ENCODE measurements around the gene ATXN7. TPM values are rescaled to one million over a fixed set of nuclear protein-coding genes. Genes with fewer than 3 reads are reported as not detected.

Gene ATXN7
- polyA plus RNA-seq, 1 experiment = 10.7 TPM

DNA sequence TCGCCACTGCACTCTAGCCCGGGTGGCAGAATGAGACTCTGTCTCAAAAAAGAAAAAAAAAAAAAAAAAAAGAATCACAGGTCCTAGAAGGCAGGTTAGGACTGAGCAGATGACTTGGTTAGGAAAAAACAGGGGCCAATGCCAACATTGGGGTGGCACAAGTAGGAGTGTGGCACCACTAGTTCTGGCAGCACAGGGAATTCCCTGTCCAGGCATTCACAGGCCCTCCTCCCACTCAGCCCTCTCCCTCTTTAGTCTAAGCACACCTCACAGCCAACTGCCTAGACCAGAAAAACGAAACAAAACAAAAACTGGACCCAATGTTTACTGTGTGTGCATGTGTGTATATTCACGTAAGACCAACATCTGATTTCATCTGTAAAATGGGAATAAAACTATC lies 10.6 kb upstream of the ATXN7 start:
- Histone ChIP-seq H3K4me3 (ENCODE audit: low read depth, low read length) (no peak overlapping the region), H3K9me3 (ENCODE audit: control insufficient read depth, insufficient read depth, low read length) (no peaks in the 10 kb centered on the region), H3K27me3 (ENCODE audit: control insufficient read depth, insufficient read depth, low read length) (no peaks in the 10 kb centered on the region), H3K27ac (ENCODE audit: low read depth, low read length) (no peak overlapping the region)
- ChIA-PET POLR2A (no interaction called here), CTCF (interaction anchor here (0.7 kb wide), 1 partner anchor 171 kb away, joined by 4 read pairs; no protein-coding TSS in a partner anchor)
- DNase-seq (ENCODE audit: low read depth, low spot score) = no peak
- TF ChIP-seq, protein P1, sequence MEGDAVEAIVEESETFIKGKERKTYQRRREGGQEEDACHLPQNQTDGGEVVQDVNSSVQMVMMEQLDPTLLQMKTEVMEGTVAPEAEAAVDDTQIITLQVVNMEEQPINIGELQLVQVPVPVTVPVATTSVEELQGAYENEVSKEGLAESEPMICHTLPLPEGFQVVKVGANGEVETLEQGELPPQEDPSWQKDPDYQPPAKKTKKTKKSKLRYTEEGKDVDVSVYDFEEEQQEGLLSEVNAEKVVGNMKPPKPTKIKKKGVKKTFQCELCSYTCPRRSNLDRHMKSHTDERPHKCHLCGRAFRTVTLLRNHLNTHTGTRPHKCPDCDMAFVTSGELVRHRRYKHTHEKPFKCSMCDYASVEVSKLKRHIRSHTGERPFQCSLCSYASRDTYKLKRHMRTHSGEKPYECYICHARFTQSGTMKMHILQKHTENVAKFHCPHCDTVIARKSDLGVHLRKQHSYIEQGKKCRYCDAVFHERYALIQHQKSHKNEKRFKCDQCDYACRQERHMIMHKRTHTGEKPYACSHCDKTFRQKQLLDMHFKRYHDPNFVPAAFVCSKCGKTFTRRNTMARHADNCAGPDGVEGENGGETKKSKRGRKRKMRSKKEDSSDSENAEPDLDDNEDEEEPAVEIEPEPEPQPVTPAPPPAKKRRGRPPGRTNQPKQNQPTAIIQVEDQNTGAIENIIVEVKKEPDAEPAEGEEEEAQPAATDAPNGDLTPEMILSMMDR (IDR thresholded peaks at IDR 0.05; ENCODE audit: low read depth, low read length) = no peak

DNA sequence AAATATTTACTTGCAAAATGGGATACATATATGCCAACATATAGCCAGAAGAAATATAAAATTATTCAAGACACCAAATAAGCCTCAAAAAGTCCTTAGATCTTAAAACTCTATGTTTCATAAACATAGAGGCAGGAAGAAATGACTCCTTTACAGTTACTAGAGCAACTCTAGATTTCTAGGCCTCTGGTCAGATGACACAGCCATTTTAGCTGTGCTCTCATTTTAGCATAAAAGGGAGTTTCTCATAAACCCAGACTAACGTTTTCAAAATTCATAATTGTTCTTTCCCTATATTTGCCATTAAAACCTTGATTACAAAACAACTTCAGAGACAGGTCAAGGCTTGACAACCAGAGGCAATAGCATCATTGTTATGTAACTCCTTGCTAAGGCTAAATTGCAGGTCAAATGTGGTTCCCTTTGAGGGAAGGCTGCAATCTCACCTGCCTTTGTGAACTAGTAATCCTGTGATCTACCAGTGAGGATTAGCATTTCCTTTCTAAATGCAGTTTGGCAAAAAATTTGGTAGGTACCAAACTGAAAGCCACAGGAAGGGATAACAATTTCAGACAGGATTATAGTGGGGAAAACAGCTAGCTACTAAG lies 8.2 kb upstream of the ATXN7 start:
- CTCF ChIA-PET = no interaction called here

GRCh38 chr3:63857311-63857710 lies 6.4 kb upstream of the ATXN7 start:
- no peak for DNase-seq (ENCODE audit: low read depth, low spot score)
- Histone ChIP-seq H3K9me3 (ENCODE audit: control insufficient read depth, insufficient read depth, low read length) (no peaks in the 10 kb centered on the region), H3K27me3 (ENCODE audit: control insufficient read depth, insufficient read depth, low read length) (no peaks in the 10 kb centered on the region), H3K4me3 (ENCODE audit: low read depth, low read length) (no peak overlapping the region), H3K27ac (ENCODE audit: low read depth, low read length) (no peak overlapping the region)
- POLR2A ChIA-PET = no interaction called here
- TF ChIP-seq, protein P1 (IDR thresholded peaks at IDR 0.05; ENCODE audit: low read depth, low read length) = no peak
- CTCF ChIA-PET = no interaction called here

More for the DNA sequence above, 8.2 kb upstream of the ATXN7 start:
- Histone ChIP-seq H3K27me3 (ENCODE audit: control insufficient read depth, insufficient read depth, low read length) (no peaks in the 10 kb centered on the region), H3K4me3 (ENCODE audit: low read depth, low read length) (no peak overlapping the region), H3K9me3 (ENCODE audit: control insufficient read depth, insufficient read depth, low read length) (no peaks in the 10 kb centered on the region), H3K27ac (ENCODE audit: low read depth, low read length) (no peak overlapping the region)
- no peak for DNase-seq (ENCODE audit: low read depth, low spot score)
- POLR2A ChIA-PET = no interaction called here
- TF ChIP-seq, protein P1 (IDR thresholded peaks at IDR 0.05; ENCODE audit: low read depth, low read length) = no peak

- Histone ChIP-seq H3K4me3 (ENCODE audit: low read depth, low read length) (no peak overlapping the region), H3K27ac (ENCODE audit: low read depth, low read length) (no peak overlapping the region), H3K9me3 (ENCODE audit: control insufficient read depth, insufficient read depth, low read length) (peaks cover 3% of the 10 kb centered on the region; the same call in 1 of the 2 replicates), H3K27me3 (ENCODE audit: control insufficient read depth, insufficient read depth, low read length) (no peaks in the 10 kb centered on the region)
- DNase-seq (ENCODE audit: low read depth, low spot score) = no peak
- POLR2A ChIA-PET = no interaction called here
- TF ChIP-seq, protein P1 (IDR thresholded peaks at IDR 0.05; ENCODE audit: low read depth, low read length) = no peak
- CTCF ChIA-PET = interaction anchor here (1.9 kb wide), 1 partner anchor 133 kb away, joined by 7 read pairs; no protein-coding TSS in a partner anchor
Measured at GRCh38 chr3:63860776-63861175, 2.9 kb upstream of the ATXN7 start.

- Histone ChIP-seq H3K9me3 (ENCODE audit: control insufficient read depth, insufficient read depth, low read length) (peaks cover 3% of the 10 kb centered on the region; the same call in 1 of the 2 replicates), H3K27me3 (ENCODE audit: control insufficient read depth, insufficient read depth, low read length) (no peaks in the 10 kb centered on the region), H3K4me3 (ENCODE audit: low read depth, low read length) (no peak overlapping the region), H3K27ac (ENCODE audit: low read depth, low read length) (no peak overlapping the region)
- TF ChIP-seq, protein P1 (IDR thresholded peaks at IDR 0.05; ENCODE audit: low read depth, low read length) = no peak
- CTCF ChIA-PET = interaction anchor here (1.9 kb wide), 1 partner anchor 132 kb away, joined by 7 read pairs; no protein-coding TSS in a partner anchor
- DNase-seq (ENCODE audit: low read depth, low spot score) = no peak
- POLR2A ChIA-PET = no interaction called here
Measured at GRCh38 chr3:63861306-63861705, 2.4 kb upstream of the ATXN7 start.

Data from AG04450 (cell line).